Spleen (tissue), 13 donors: ENCODE data around the gene RABL2A. TPM values are rescaled to one million over a fixed set of nuclear protein-coding genes. Genes with fewer than 3 reads are reported as not detected.
"Not testable (repeated sequence)": the region's sequence is repeated elsewhere in the genome, so short reads cannot be mapped to it uniquely, and the experiment has no call there.

ENCODE experiments used
- DNase-seq: peaks from one replicate; pipeline ENCODE4 v3.0.0-alpha.2; 2020
- H3K27ac ChIP-seq, 8 donors: fragments of 200-600 bp; sonication (generic) in 7 of 8; 1 replicate in 4 of 8; 2 replicates in 4 of 8; pipeline versions ENCODE4 v1.5.0 to v1.8.0; 2016 to 2021; ENCODE audit warnings: inconsistent platforms in 4 of 8, mild to moderate bottlenecking in 4 of 8, moderate library complexity in 1 of 8
- H3K27me3 ChIP-seq, 7 donors: fragments of 200-600 bp; sonication (generic) in 6 of 7; replicated peaks in 1 of 7; 1 replicate in 4 of 7; 2 replicates in 3 of 7; pipeline versions ENCODE4 v1.5.0 to v1.8.0; 2016 to 2021; ENCODE audit warnings: inconsistent platforms in 3 of 7, mild to moderate bottlenecking in 1 of 7
- H3K36me3 ChIP-seq, 6 donors: fragments of 200-600 bp; sonication (generic) in 5 of 6; 1 replicate in 4 of 6; 2 replicates in 2 of 6; pipeline versions ENCODE4 v1.5.0 to v1.8.0; 2016 to 2021; ENCODE audit warnings: inconsistent platforms in 2 of 6
- H3K4me1 ChIP-seq, 6 donors: fragments of 200-600 bp; sonication (generic) in 5 of 6; 1 replicate in 3 of 6; 2 replicates in 3 of 6; pipeline versions ENCODE4 v1.5.0 to v1.8.0; 2016 to 2021; ENCODE audit warnings: inconsistent platforms in 3 of 6
- H3K4me3 ChIP-seq, 8 donors: fragments of 200-600 bp; sonication (generic) in 7 of 8; 1 replicate in 4 of 8; 2 replicates in 4 of 8; pipeline versions ENCODE4 v1.5.0 to v1.8.0; 2016 to 2021; ENCODE audit warnings: inconsistent platforms in 4 of 8, mild to moderate bottlenecking in 4 of 8, moderate library complexity in 2 of 8
- H3K9me3 ChIP-seq, 8 donors: fragments of 200-600 bp; sonication (generic) in 7 of 8; 1 replicate in 4 of 8; 2 replicates in 4 of 8; pipeline versions ENCODE4 v1.5.0 to v1.8.0; 2016 to 2021; ENCODE audit warnings: inconsistent platforms in 4 of 8
- CTCF ChIP-seq, 11 experiments: fragments of 200-600 bp in 7 of 11; fragments of 450-650 bp in 4 of 11; sonication (generic) in 4 of 11; IDR thresholded peaks in 8 of 11; conservative IDR thresholded peaks in 3 of 11; 1 replicate in 7 of 11; 2 replicates in 4 of 11; pipeline versions ENCODE4 v1.4.0 to v1.8.0; 2016 to 2021; ENCODE audit warnings: antibody characterized with exemption in 11 of 11, inconsistent platforms in 4 of 11, mild to moderate bottlenecking in 1 of 11
- POLR2AphosphoS5 ChIP-seq, 3 donors: sonication (generic); formaldehyde crosslinking; IDR thresholded peaks; one replicate each; pipeline ENCODE4 v1.5.1; 2017; ENCODE audit warnings: antibody characterized with exemption in 3 of 3
- WGBS, 5 donors: extraction: QIAGEN DNeasy Blood & Tissue Kit in 3 of 5; methylation state at CpG; one replicate each; pipeline versions ENCODE4 v1.1.5 to v1.1.7; 2013 to 2018; 5-methylcytosine and 5-hydroxymethylcytosine counted together
- intact Hi-C: fragments of 100-400 bp; cut with DNase I; formaldehyde crosslinking; loops from one replicate; pipeline ENCODE4 v1.15.0; 2023; ENCODE audit warnings: low total_unique reads
- long read RNA-seq, 2 donors: transcript quantifications; one replicate each; lab custom pipeline, GENCODE V29; 2026
- polyA plus RNA-seq, 3 donors: library from polyadenylated mRNA; stranded (reverse); fragments of 200-250 nt; gene quantifications; one replicate each; pipeline ENCODE4 v1.2.1, GENCODE V29; 2013
- total RNA-seq, 7 donors: library from RNA; depleted of rRNA in 3 of 7; stranded (reverse); fragments of >200 nt in 3 of 7; fragmentation: NEBNext Ultra II Directional in 4 of 7; extraction: Animal tissue kit (Norgen Biotek cat#: 25700) in 4 of 7; gene quantifications; one replicate each; pipeline versions ENCODE4 v1.1.0 to v1.2.1, GENCODE V29; 2016 to 2021
- donor health status: healthy with polysubstance abuse.
- donor health status: DM: no; HTN: no; CAD: no; lungs with moderate emphysema.
- donor health status: DM: no; HTN: no; CAD: no.
- donor health status: Bipolar disorder and iron deficiency.
- donor health status: healthy.
- donor health status: DM: no; HTN: no; CAD: no.
- donor health status: DM: yes; HTN: yes; CAD: no.

The RABL2A gene
- 10 to 100 TPM; 12.1 to 29.5 (median 17.8) TPM for total RNA-seq
- polyA plus RNA-seq: 10 to 100 TPM; 10.5 to 13.9 (median 10.9) TPM
- long read RNA-seq, donor 1, partial matches to known transcripts: 0 of 4 reads
- long read RNA-seq, donor 1, other reads (novel, unspliced or antisense): 0 of 4 reads
- long read RNA-seq, donor 2: 0 reads

DNA sequence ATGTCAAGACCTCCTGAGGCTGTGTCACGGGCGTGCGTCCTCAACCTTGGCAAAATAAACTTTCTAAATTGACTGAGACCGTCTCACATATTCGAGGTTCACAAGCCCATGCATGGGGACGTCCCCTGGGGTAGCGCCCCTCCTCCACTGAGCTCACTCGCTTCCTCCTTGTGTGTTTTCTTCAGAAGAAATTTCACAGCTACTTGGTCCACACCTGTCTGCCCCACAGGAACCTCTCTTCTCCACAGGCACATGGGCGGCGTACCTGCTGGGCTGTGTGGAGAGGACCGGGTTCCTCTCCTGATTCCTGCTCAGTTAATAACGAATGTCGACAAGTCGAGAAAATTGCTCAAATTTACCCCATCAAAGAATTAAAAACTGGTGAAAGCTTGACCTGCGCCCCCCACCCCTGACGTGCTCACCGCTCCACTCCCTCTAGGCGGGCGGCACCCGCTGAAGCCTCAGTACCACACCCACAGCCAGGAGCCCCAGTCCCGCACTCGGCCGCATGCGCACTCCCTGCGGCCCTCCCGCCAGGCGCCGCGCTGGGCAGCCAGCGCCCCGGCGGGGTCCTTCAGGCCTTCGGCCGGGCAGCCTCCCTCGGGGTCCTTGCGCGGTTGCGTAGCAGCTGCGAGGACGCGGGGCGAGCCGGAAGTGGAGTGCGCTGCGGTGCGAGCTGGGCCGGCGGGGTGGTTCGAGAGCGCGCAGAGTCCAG lies at the start of gene RABL2A:
RABL2A (plus strand) TSS at position 651 of the 715 bp plus-strand sequence. CDS start 1,341 bp downstream, outside the sequence.
- TF ChIP-seq POLR2AphosphoS5 (IDR thresholded peaks at IDR 0.05) (peak; percentile 58 to 82 (median 70)), CTCF (IDR thresholded peaks at IDR 0.05 in 8 of 11, conservative IDR thresholded peaks at IDR 0.05 in 3 of 11) (peak in 4 of 11 experiments; percentile 14 to 40 (median 17))
- 0% methylated on average over 8 to 39 of the region's 51 CpGs for WGBS, 5 donors
- peaks cover 0 to 23% (median 3%) of the 10 kb centered on the region in 6 donors for H3K36me3 ChIP-seq
- H3K9me3 ChIP-seq, H3K27me3 ChIP-seq, intact Hi-C loops: not testable (repeated sequence)
- peak; percentile 97 for DNase-seq
- H3K4me1 ChIP-seq: peaks cover 0 to 13% (median 3%) of the 10 kb centered on the region in 6 donors
- peak within 1 kb of the TSS; percentile 37 to 66 (median 48) for H3K4me3 ChIP-seq
- peak within 1 kb of the TSS in 6 of 8 donors; percentile 69 to 79 (median 76) for H3K27ac ChIP-seq

GRCh38 chr2:113578508-113578907 lies 48.6 kb upstream of the RABL2A start:
- intact Hi-C loops, H3K4me3 ChIP-seq, H3K9me3 ChIP-seq, H3K27me3 ChIP-seq, H3K36me3 ChIP-seq, DNase-seq, H3K27ac ChIP-seq: not testable (repeated sequence)
- 52 to 66% (median 58%) methylated on average over 4 to 5 of the region's 5 CpGs for WGBS, 5 donors
- peaks cover 2 to 11% (median 9%) of the 10 kb centered on the region in 6 donors for H3K4me1 ChIP-seq

DNA sequence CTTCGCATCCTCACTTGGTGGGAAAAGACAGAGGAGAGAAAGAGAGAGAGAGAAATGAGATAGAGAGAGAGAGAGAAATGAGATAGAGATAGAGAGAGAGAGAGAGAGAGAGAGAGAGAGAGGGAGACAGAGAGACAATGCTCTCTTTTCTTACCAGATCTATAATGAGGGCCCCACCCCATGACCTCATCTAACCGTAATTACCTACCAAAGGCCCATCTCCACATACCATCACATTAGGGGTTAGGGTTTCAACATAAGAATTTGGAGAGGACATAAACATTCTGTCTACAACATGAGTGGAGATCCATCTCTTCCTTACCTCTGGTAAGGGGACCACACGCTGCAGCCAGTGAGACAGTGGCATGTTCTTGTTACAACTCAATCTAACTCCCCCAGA lies 44.6 kb upstream of the RABL2A start:
- H3K27me3 ChIP-seq, H3K9me3 ChIP-seq, H3K27ac ChIP-seq, intact Hi-C loops, H3K36me3 ChIP-seq, H3K4me3 ChIP-seq, DNase-seq: not testable (repeated sequence)
- 75 to 89% (median 82%) methylated on average over 3 of the region's 3 CpGs for WGBS, 5 donors
- peaks cover 8 to 39% (median 24%) of the 10 kb centered on the region in 6 donors for H3K4me1 ChIP-seq

DNA sequence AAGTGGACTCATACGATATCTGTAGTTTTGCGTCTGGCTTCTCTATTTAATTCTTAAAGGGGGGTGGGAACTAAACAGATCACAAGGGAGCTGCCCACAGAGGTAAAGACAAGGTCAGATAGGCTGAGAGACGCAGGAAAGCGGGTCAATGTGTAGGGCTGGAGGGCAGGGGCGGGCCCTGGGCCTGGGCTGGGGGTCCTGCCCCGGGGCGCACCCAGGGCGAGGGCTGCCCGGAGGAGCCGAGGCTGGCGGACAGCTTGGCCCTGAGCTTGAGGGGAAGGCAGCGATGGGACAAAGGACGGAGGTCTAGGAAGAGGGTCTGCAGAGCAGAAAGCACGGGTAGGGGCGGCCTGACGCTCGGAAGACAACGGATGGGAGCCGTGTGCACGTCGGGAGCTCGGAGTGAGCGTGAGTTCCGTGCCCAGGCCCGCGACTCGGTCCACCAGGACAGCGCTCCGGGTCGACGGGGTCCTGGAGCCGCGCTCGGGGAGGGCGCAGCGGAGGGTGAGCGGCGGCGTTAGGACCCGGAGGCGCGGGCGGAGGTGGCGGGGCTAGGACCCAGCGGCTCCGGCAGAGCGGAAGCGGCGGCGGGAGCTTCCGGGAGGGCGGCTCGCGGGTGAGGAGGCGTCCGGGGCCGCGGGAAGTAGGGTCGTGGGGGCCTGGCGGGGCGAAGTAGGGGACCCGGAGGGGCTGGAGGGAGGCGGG lies 43.4 kb upstream of the RABL2A start:
- Histone ChIP-seq H3K4me3 (peak overlapping the region; percentile 51 to 78 (median 65)), H3K27ac (peak overlapping the region; percentile 80 to 91 (median 85)), H3K4me1 (peaks cover 8 to 44% (median 26%) of the 10 kb centered on the region in 6 donors)
- H3K27me3 ChIP-seq, H3K9me3 ChIP-seq, intact Hi-C loops, H3K36me3 ChIP-seq: not testable (repeated sequence)
- peak; percentile 67 to 89 (median 71) for TF ChIP-seq POLR2AphosphoS5 (IDR thresholded peaks at IDR 0.05)
- WGBS, 5 donors: 0 to 2% (median 1%) methylated on average over 41 to 60 of the region's 63 CpGs
- peak; percentile 98 for DNase-seq

DNA sequence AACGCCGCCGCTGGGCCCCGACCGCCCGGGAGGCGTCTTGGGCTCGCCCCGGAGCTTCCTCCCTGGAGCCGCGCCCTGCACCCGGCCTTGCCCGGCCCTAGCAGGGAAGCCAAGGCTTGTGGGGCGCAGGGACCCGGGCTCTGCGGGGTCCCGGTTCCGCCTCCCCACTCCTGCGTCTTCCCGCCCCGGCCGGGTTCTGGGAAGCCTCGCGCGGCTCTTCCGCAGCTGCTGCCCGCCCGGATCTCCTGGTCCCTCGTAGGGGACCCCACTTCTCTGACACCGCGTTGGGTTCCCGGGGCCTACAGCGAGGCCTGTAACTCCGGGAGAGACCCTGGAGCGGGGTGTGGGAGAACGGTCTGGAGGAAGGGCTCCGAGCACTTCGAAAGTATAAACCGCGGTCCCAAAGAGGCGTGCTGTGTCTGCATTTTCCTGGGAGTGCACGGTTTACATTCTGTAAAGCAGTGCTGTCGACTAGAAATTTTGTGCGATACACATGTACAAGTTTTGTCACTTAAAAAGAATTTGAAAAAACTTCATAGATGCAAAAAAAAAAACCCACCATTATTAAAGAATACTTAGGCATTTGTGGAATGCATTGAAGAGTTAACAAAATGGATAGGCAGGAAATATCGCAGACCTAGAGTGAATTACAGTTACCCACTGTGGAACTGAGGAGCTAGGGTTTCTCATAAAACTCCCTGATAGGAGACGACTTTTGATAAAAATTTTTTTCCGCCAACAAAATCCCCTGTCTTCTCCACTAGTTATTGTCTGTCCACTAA lies 42.6 kb upstream of the RABL2A start:
- Histone ChIP-seq H3K4me1 (peaks cover 8 to 44% (median 26%) of the 10 kb centered on the region in 6 donors), H3K27ac (peak overlapping the region; percentile 80 to 91 (median 85)), H3K4me3 (peak overlapping the region; percentile 51 to 75 (median 60))
- H3K27me3 ChIP-seq, H3K9me3 ChIP-seq, H3K36me3 ChIP-seq, intact Hi-C loops: not testable (repeated sequence)
- DNase-seq: peak; percentile 90
- WGBS, 5 donors: 4 to 9% (median 5%) methylated on average over 9 to 25 of the region's 47 CpGs
